Smooth muscle cell of the pulmonary artery (primary cell): Measurements from ENCODE around the gene MMAB. TPM values are rescaled to one million over a fixed set of nuclear protein-coding genes. Genes with fewer than 3 reads are reported as not detected.

Experiments
- total RNA-seq: library from RNA; depleted of rRNA; stranded (reverse); fragments of >200 nt; gene quantifications from 2 replicates; pipeline ENCODE4 v1.2.3, GENCODE V29; 2014

MMAB gene
- 20.3 and 21.2 TPM in 2 replicates for total RNA-seq

DNA sequence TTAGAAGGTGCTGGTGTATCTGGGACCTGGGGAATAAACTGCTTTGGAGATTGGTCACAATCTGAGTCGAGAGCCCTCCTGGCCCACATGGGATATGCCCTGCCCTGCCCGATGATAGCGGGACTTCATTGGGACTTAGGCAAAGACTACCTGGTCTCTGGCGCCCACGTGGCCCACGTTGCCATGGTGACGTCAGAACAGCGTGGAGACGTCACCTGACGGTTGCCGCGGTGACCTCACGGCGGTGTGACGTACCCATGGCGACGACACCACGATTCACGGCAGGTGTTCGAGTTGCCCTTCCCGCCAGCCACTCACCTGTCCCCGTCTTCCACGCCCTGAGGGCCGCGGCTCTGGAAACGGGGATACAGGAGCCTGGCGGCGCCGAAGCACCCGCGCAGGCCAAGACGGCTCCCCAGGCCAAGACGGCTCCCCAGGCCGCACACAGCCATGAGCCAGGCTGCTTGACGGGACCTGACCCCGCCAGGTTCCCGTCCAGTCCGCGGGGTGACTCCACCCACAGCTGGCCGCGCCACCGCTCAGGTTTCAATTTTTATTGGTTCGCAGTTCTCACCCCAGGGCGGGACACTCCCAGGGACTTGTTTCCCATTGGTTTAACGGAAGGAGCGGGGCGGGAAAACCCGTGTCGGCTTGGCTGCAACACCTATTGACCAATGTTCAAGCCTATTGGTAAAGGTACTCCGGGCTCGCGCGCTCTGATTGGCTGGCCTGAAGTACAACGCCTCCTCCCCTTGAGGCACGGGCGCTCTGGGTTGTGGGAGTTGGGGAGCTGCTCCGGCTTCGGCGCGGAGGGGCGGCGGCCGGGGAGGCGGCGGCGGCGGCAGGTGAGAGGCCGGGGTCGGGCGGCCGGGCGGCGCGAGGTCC, at the start of gene MMAB, which contains the start of gene MVK:
Gene MMAB, minus strand, starts transcription at position 476 of the 885 bp plus-strand sequence. Its CDS starts 24 bp downstream, at position 452.
Gene MVK, plus strand, starts transcription at position 766 of the 885 bp plus-strand sequence. CDS start 1,029 bp downstream, outside the sequence.

Other genes starting within 250 kb of the MMAB start
- not detected in 2 replicates for gene MYO1H, start 225.6 kb downstream of the MMAB start, total RNA-seq
- gene KCTD10, start 96.2 kb downstream of the MMAB start, total RNA-seq, result 52.2 and 80.9 TPM in 2 replicates
- gene UBE3B, start 95.9 kb downstream of the MMAB start, total RNA-seq, result 62.2 and 65.1 TPM in 2 replicates
- gene MVK, start 290 bp upstream of the MMAB start, total RNA-seq, result 8.9 and 12.4 TPM in 2 replicates
- gene FAM222A, start 140.3 kb upstream of the MMAB start, total RNA-seq, result under 0.01 and 0.23 TPM in 2 replicates